HG03025 (cell line): Measurements from ENCODE around the gene PAN3.

Experiments
- ATAC-seq: cut with Tn5 transposase; IDR thresholded peaks from one replicate; pipeline ENCODE4 v1.9.1; 2021; ENCODE audit warnings: mild to moderate bottlenecking, moderate library complexity; ENCODE audit not compliant: unreplicated experiment, low FRiP score

PAN3 gene

DNA sequence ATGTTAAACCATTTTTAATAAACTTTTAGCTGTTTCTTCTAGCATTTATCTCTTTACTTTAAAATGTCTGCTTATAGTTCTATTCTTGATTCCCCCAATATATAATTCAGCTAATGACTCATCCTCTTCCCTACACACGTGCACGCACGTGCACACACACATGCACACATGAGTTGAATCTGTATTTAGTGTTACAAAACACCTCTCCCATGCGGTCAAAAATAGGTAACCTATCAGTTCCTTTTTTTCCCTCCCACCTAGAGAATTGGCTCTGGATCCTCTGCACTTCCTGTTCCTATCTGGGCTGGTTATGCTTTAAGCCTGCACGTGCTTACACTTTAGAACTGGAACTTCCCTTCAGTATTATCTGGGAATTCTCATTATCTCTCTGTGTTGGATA is 144.1 kb downstream of the PAN3 start:
- no peak for ATAC-seq

DNA sequence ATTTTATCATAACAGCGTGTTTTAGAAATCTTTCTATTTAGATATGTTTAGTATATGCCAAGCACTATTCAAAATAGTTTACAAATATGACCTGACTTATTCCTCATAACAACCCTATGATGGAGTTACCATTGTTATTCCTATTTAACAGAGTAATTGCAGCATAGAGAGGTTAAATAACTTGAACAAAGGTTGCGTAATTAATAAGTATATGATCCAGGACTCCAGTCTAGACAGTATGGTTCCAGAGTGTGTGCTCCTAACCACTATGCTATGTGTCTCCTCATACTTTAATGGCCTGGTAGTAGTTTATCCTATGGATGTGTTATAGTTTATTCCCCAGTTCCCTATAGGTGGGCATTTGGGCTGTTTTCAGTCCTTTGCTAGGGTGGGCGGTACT is 145.3 kb downstream of the PAN3 start:
- no peak for ATAC-seq

DNA sequence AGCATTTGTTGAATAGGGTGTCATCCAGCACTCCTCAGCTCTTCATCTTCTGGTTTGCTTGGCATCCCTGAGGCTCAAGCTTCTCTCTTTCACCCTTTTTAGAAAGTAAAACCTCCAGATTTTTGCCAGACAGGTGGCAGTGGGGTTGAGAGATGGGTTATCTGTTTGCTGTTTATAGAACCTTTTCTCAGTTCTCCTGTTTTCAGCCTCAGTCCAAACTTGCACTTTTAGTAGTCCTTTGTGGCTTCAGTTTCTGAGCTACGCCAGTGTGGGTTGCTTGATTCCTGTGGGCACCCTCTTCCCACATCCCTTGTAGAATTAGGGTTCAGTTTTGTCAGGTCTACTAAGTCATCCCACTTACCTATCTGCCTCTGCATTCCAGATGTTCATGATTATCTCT is 147.9 kb downstream of the PAN3 start:
- no peak for ATAC-seq

DNA sequence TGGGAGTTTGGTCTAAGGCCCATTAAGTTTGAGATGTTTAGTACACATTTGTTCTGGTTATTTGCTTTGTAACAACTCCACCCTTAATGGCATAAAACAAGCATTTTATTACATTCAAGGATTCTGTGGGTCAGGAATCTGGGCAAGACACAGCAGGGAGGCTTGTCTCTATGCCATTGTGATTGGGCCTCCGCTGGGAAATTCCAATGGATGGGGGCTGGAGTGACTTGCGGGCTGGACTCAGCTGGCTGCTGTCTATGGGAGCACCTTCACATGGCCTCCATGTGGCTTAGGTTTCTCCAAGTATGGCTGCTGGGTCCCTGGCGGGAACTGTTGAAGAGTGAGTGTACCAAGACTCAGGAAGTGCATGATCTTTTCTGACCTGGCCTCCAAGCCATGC is 159.0 kb downstream of the PAN3 start:
- no peak for ATAC-seq

DNA sequence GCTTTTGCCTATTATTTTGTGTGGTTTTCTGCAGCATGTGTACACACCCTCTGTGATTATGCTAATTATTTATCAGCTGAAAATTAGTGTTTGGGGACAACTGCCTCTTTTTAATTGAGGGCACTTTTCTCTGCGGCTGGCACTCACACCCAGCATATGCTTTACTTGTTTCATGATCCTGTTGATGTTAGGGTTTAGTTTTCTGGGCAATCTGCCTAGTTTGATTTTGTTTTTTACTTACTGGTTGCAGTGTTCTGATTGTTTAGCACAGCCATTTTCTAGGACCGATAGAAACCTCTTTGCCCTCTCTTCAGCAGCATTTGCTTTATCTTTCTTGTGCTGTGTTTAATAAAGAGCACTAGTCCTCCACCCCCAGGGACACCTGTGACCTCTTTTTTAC is 161.6 kb downstream of the PAN3 start:
- ATAC-seq = no peak

DNA sequence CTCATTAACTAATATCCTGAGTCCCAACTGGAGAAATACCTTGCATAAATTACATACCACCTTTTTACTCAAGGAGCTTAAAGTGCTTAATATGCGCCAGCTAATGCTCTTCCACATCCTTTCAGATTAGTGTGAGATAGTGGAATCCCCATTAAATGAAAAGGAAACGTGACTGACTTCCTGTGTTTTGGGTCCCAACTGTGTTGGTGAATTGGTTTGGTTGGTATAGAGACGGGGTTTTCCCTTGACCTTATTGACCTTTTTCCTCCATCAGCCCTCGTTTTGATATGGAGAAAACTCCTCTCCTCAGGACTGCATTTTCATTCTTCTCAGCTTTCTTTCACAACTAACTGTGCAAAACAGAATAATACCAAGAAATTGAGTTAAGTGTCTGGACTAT is 163.5 kb downstream of the PAN3 start:
- no peak for ATAC-seq

DNA sequence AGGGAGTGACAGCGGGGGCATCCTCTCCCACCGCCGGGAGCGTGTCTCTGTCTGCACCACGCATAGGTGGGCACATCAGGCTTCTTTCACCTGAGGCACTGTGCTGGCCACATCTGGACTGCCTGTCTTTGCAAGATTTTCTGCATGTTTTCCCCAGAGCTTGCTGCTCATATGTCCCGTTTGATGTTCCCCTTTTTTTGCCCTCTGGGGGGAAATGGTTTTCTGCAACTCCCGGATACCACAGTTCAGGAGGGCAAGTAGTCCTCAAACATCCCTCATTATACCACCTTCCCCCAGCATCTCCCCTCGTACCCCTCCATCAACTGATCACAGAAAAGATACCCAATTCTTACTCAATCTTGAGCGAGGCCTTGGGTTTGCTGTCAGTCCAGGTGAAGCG is 168.0 kb downstream of the PAN3 start:
- ATAC-seq = no peak

DNA sequence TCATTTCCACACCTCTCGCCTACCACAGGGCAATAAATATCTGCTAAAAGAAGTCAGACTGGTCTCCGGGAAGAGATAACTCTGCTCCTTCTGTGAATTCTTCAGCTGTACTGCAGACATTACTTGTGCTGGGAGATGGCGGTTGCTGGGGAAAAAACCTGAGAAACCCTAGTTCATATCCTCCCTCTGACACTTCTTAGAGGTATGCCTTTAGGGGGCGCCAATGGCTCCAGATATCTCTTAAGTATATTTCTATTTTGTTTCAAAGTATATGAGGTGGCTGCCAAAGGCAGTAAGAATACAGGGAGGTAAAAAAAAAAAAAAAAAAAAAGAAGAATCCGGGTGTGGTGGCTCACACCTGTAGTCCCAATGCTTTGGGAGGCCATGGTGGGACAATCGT is 175.2 kb downstream of the PAN3 start:
- no peak for ATAC-seq

DNA sequence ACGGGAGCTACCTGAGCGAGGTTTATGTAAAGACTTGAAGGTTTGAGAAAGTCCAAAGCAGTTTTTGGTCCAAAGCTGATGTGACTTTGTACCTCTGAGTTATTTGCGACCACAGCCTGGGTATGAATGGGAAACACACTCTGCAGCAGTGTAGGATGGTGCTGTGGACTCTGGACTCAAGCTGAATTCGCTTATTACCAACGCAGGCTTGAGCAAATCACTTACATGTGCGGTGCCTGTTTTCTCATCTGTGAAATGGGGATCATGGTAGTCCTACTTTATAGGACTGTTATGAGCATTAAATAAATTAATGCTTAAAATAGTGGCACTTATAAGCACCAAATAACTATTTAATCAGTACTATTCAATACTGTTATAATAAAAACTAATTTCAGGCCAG is 176.5 kb downstream of the PAN3 start:
- no peak for ATAC-seq

DNA sequence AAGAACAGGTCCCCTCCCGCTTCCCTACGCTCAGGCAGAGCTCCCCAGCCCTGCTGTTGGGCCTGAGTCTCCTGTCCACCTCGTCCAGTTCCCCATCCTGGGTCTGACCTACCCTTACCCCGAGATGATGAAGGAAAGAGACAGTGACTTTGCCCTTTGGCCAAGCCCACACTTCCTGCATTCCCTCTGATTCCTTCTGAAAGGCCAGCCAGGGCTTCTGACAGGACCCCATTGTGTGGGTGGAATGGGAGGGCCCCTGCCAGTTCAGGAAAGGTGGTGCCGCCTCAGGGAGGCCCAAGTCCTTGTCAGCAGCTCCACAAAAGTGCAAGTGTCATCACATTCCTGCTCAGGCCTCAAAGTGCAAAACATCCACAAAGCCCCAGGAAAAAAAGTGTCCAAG is 177.8 kb downstream of the PAN3 start:
- ATAC-seq = no peak

DNA sequence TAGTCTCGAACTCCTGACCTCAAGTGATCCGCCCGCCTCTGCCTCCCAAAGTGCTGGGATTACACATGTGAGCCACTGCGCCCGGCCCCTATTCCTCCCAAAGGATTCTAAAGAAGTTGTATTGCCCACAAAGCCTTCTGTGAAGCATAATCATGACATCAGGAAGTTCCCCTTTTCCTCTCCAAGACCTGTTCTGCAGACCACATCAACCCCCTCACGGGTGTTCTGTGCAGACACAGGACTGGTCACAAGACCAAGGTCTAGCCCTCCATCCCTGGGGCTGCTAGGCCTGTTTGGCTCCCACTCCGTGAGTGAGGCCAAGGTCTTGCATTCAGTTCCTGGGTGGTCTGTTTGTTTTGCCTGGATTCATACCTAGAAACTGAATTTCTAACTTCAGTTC is 178.5 kb downstream of the PAN3 start:
- ATAC-seq = no peak

DNA sequence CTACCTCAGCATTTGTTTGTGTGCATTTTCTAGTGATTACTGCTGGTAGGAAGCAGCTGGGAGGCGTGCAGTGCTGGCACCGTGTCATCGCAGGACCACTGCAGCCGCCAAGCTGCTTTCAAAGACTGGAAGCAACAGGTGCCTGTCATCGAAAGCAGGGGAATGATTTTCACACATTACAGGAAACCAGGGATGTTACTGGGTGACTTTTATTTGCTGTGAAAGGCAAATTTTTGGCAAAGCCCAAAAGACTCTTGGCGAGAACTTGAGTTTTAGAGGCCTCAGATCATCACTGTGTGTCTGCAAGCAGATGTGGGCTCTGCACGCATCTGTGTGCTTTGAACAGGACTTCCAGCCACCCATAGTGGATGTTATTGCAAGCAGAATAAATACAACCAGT is 180.2 kb downstream of the PAN3 start:
- no peak for ATAC-seq

DNA sequence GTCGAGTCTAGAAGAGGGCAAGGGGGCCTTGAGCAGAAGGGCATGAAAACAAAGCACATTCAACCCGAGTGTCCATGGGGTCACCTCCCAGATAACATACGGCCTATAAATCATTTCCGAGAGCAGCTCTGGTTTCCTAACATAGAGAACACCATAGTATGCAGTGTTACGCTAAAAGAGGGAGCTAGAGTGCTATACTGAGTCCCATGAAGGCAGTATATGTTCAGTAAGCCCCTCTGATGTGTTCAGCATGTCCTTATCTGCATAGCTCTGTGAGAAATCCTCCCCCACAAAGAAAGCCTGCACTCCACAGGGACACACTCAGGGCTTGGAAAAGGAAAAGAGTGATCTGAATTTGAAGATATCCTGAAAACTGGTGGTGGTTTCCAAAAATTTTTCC is 181.2 kb downstream of the PAN3 start:
- ATAC-seq = no peak

DNA sequence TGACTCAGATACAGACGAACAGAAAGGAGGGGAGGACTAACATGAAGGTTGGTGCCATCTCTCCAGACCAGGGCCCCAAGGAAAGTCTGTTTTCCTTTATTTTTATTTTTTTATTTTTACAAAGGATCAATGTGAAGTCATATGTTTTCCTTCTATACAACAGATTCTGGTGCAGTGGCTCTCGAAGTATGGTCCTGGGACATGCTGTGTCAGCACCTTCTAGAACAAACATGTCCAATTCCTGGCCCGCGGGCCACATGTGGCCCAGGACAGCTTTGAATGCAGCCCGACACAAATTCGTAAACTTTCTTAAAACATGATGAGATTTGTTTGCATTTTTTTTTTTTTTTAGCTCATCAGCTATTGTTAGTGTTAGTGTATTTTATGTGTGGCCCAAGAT is 181.9 kb downstream of the PAN3 start:
- no peak for ATAC-seq

DNA sequence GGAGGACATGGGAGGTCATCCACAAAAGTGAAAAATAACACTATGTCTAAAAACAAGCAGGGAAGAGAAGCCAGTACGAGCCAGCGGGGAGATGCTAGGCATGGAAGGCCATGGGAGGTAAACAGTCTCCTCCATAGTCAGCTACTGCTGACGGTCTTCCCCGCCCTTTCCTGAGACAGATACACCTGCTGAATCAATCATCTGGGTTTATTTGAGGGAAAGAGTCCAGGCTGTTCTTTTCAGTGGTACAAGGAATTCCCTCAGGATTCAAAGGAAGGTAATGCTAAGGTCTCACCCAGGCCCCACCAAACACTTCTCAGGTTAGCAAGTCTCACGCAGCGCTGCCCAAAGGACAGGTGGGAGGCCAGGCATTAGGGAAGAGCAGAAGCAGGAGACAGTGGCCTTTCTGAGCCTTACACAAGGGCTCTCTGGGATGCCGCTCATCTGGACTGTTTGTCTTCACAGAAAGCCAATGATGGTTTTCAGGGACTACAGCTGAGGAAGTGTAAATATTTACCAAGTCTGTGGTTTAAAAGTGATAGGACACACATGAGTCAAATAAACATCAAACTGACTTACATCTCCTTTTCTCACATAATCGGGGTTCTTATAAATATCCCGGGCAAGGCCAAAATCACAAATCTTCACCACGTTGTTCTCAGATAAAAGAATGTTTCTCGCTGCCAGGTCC is 182.7 kb downstream of the PAN3 start:
- no peak for ATAC-seq

DNA sequence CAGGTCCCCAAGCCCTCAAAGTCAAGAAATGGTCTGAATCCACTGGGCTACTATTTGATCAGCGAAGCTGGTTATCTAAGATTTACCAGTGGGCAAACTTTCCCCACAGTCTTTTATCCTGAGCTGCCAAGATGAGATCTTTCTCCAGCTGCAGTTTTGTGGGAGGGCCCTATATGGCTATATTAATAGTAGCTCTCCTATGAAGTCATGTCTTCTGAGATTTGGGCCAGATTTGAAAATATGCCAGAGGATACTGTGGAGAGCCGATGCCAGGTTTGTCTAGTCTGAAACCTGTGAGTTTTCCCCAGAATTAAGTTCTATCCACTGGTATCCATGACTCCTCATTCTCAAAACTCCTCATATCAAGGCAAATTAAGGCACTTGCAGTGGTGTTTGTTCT is 183.4 kb downstream of the PAN3 start:
- ATAC-seq = no peak

DNA sequence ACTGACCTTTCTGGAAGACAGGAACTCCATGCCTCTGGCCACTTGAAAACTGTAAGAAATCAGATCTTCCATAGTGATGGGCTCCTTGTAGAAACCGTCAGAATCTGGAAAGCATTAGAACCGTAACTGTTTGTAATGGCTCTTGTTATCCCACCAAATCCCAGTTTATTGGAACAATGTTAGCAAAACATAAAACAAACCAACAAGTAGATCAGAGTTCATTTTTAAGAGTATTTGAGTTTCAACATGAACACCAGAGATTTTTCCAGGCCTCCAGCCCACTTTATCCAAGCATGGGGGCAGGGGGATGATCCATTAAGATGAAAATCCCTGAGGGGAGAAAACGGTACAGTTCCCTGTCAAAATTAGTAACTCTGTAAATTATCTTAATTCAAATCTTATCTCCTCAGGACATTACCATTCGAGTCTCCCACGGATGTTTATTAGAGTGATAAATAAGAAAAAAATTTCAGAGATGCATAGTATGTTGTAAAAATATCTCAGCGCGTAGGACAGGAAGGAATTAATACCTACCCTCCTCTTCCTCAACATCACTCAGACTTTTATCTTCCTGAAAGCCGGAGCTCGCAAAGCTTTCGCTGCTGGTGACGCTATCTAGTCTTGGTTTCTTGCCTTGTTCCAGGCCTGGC is 184.0 kb downstream of the PAN3 start:
- ATAC-seq = no peak

DNA sequence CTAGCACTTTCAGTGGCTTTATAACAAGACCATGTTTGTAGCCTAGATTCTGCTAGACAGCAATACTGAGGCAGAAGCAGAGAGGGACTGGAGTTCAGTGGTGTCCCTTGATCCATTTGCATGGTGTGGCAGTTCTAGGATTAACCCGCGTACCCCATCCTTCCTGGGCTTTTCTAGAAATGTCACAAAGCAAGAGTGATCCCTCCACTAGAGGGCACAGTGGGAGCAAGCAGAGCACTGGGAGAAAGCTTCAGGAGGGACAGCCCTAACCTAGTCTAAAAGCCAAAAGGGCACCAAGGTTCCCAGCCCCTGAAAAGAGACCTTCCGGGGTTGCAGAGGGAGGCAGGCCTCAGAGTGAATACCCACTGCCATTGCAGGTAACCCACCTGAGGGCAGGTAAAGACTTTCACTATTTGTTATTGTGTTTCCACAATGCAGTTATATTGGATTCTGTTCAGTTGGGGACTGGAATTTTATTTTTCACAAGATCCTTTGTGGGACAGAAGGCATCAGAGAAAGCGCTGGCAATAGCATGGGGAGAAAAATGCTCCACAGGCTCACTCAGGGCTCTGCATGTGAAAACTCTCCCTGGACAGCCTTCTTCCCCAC is 185.9 kb downstream of the PAN3 start:
- no peak for ATAC-seq

DNA sequence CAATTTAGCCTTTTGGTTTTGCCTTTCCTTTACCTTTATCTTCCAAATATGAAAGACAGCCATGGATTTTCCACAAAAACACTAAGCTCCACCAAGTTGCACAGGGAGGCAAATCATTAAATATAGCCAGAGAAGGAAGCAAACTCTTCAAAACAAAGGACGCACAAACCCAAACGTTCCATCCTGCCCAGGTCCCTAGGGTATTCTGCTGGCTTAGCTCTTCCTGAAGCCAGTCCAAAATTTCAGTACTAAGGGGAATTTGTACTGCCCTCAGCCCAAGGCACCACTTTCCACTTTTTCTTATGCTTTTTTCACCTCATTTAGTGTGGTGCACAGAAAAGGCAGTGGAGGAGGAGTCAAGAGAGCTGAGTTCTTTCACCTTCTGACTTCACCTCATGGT is 186.7 kb downstream of the PAN3 start:
- ATAC-seq = no peak

DNA sequence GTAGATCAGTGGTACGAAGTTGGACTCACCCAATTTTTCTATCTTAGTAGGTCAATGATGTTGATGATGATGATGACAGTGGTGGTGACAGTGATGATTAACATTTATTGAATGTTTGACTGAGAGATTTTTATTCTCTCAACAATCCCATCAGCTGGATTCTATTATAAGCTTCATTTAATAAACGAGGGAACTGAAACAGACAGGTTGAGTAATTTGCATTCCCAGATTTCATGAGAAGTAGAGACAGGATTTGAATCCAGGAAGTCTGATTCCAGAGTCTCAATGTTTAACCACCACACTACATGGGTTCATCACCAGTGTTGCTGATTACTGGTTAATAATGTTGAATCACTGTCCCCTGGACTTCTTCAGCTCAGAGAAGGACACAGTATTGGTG is 187.7 kb downstream of the PAN3 start:
- no peak for ATAC-seq

DNA sequence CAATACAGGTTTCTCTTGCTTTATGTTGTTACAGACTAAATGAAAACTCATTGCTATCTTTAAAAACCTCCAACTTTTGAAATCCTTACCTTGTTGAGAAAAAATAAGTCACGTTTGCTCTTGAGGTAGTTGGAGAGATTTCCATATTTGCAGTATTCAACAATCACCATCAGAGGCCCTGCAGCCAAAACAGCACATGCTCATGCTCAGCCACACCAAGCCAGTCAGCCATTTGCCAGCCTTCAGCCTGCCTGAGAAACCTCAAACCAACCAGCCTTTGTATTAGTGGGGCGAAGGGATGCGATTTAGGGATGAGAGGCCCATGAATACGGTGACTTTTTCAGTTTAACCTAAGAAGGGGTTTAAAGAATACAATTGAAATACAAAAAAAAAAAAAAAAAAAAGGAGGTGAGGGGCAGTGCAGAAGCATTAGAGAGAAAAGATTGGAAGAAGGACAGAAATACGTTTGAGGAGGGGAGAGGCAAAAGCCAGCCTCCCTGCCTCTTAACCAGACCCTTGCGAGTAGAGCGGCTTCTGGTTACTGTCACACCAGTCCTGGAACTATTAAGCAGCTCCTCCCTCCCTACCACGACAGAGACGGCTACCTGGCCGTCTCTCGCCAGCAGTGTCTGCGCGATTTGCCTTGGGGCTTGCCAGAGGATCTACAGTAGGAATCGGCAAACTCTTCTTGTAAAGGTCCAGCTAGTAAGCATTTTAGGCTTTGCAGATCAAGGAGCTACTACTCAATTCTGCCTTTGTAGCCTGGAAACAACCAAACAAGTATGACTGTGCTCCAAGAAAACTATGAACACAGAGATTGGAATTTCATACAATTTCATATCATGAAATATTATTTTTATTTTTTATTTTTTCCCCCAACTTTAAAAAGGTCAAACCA is 189.3 kb downstream of the PAN3 start:
- no peak for ATAC-seq
